IMR-90 (cell line): ENCODE measurements around the gene ARMH3. TPM values are rescaled to one million over a fixed set of nuclear protein-coding genes. Genes with fewer than 3 reads are reported as not detected.

ENCODE experiments used
- ATAC-seq: fragments of 200-7000 bp; cut with Tn5 transposase; 2 replicates; pipeline ENCODE4 v1.9.1; 2020; ENCODE audit warnings: low read depth, mild to moderate bottlenecking, moderate library complexity
- BruUV-seq: library from RNA; stranded (reverse); fragments of 400-500 nt; replicated peaks from 2 replicates; lab custom pipeline; 2021; lab: Mats Ljungman, UMichigan
- CTCF ChIA-PET: fragments of 300-600 bp; formaldehyde crosslinking; extraction: SDS; loops from one replicate; lab custom pipeline; 2021; ENCODE audit warnings: antibody characterized with exemption; lab: Yijun Ruan, JAX
- POLR2A ChIA-PET: fragments of 300-600 bp; sonication (Branson Sonifier 250); formaldehyde crosslinking; loops from one replicate; lab custom pipeline; 2022; ENCODE audit warnings: antibody characterized with exemption; ENCODE audit not compliant: unreplicated experiment; lab: Charles Lee
- DNase-seq: peaks from one replicate; pipeline ENCODE4 v3.0.0; 2013
- H2AFZ ChIP-seq: replicated peaks from 2 replicates; pipeline ENCODE3; 2013; ENCODE audit warnings: low read length, mild to moderate bottlenecking; ENCODE audit not compliant: poor library complexity
- H2AK5ac ChIP-seq: 2 replicates; pipeline ENCODE4 v1.6.1; 2013; ENCODE audit warnings: low read depth, low read length, inconsistent platforms
- H2AK9ac ChIP-seq: replicated peaks from 2 replicates; pipeline ENCODE3; 2013; ENCODE audit warnings: mild to moderate bottlenecking, low read depth, low read length, moderate library complexity; ENCODE audit not compliant: poor library complexity
- H2BK120ac ChIP-seq: 2 replicates; pipeline ENCODE4 v1.6.1; 2013; ENCODE audit warnings: low read depth, low read length, inconsistent platforms
- H2BK15ac ChIP-seq: 3 replicates; pipeline ENCODE4 v1.6.1; 2013; ENCODE audit warnings: low read depth, low read length, inconsistent platforms
- H2BK20ac ChIP-seq: 2 replicates; pipeline ENCODE4 v1.6.1; 2013; ENCODE audit warnings: low read depth, mild to moderate bottlenecking, inconsistent platforms, low read length, moderate library complexity
- H2BK5ac ChIP-seq: 2 replicates; pipeline ENCODE4 v1.6.1; 2013; ENCODE audit warnings: mild to moderate bottlenecking, low read depth, low read length, inconsistent platforms; ENCODE audit not compliant: poor library complexity, severe bottlenecking
- H3K14ac ChIP-seq: replicated peaks from 2 replicates; pipeline ENCODE4 v1.6.1; 2013; ENCODE audit warnings: low read depth, low read length, inconsistent platforms
- H3K18ac ChIP-seq: 2 replicates; pipeline ENCODE4 v1.6.1; 2013; ENCODE audit warnings: low read depth, low read length, control low read depth
- H3K23ac ChIP-seq: 2 replicates; pipeline ENCODE4 v1.6.1; 2013; ENCODE audit warnings: low read depth, low read length, inconsistent platforms
- H3K27ac ChIP-seq: 2 replicates; pipeline ENCODE4 v1.5.1; 2013; ENCODE audit warnings: mild to moderate bottlenecking, control low read depth, low read length; ENCODE audit not compliant: insufficient read depth
- H3K27me3 ChIP-seq: 2 replicates; pipeline ENCODE4 v1.6.1; 2013; ENCODE audit warnings: low read length; ENCODE audit not compliant: control insufficient read depth, insufficient read depth
- H3K36me3 ChIP-seq: 2 replicates; pipeline ENCODE4 v1.6.1; 2013; ENCODE audit warnings: low read length, mixed read lengths; ENCODE audit not compliant: control insufficient read depth, insufficient read depth
- H3K4ac ChIP-seq: 2 replicates; pipeline ENCODE4 v1.6.1; 2013; ENCODE audit warnings: low read depth, low read length, inconsistent platforms
- H3K4me1 ChIP-seq: 2 replicates; pipeline ENCODE4 v1.6.1; 2013; ENCODE audit warnings: low read length, mixed read lengths; ENCODE audit not compliant: control insufficient read depth, insufficient read depth
- H3K4me2 ChIP-seq: 2 replicates; pipeline ENCODE4 v1.6.1; 2013; ENCODE audit warnings: low read depth, mild to moderate bottlenecking, control low read depth, low read length, moderate library complexity
- H3K4me3 ChIP-seq: 2 replicates; pipeline ENCODE4 v1.5.1; 2013; ENCODE audit warnings: low read depth, mild to moderate bottlenecking, control low read depth, low read length, moderate library complexity; ENCODE audit not compliant: insufficient read depth
- H3K56ac ChIP-seq: 2 replicates; pipeline ENCODE4 v1.6.1; 2013; ENCODE audit warnings: low read length, inconsistent platforms; ENCODE audit not compliant: insufficient read depth; ENCODE audit errors: extremely low read depth
- H3K79me1 ChIP-seq, 2 experiments: 2 replicates each; pipeline ENCODE4 v1.6.1; 2013; ENCODE audit warnings: low read length in 2 of 2, inconsistent platforms in 1 of 2, low read depth in 1 of 2
- H3K9ac ChIP-seq: 2 replicates; pipeline ENCODE4 v1.6.1; 2013; ENCODE audit warnings: low read depth, low read length, control low read depth
- H3K9me1 ChIP-seq: 2 replicates; pipeline ENCODE4 v1.6.1; 2013; ENCODE audit warnings: low read length, inconsistent platforms; ENCODE audit not compliant: insufficient read depth
- H3K9me3 ChIP-seq: 2 replicates; pipeline ENCODE4 v1.6.1; 2013; ENCODE audit warnings: low read length; ENCODE audit not compliant: control insufficient read depth, insufficient read depth
- H4K20me1 ChIP-seq: 2 replicates; pipeline ENCODE4 v1.6.1; 2013; ENCODE audit warnings: low read length, inconsistent platforms; ENCODE audit not compliant: insufficient read depth
- H4K5ac ChIP-seq: 2 replicates; pipeline ENCODE4 v1.6.1; 2013; ENCODE audit warnings: mild to moderate bottlenecking, low read depth, low read length, control low read depth
- H4K8ac ChIP-seq, 2 experiments: 2 replicates each; pipeline ENCODE4 v1.6.1; 2013; ENCODE audit warnings: low read depth in 2 of 2, low read length in 2 of 2, control low read depth in 1 of 2, inconsistent platforms in 1 of 2
- H4K91ac ChIP-seq: 2 replicates; pipeline ENCODE4 v1.6.1; 2013; ENCODE audit warnings: low read depth, low read length, inconsistent platforms; ENCODE audit not compliant: insufficient read depth
- BHLHE40 ChIP-seq: fragments of 150-350 bp; IDR thresholded peaks from 2 replicates; pipeline ENCODE4 v1.6.1; 2016; ENCODE audit warnings: mild to moderate bottlenecking, low read depth, low read length
- CEBPB ChIP-seq: IDR thresholded peaks from 2 replicates; pipeline ENCODE4 v1.6.1; 2012; ENCODE audit warnings: low read depth, low read length, improper control_type of control experiment
- CHD1 ChIP-seq: IDR thresholded peaks from 2 replicates; pipeline ENCODE4 v1.6.1; 2012; ENCODE audit warnings: low read depth, low read length, improper control_type of control experiment
- FOS ChIP-seq: fragments of 150-350 bp; IDR thresholded peaks from 2 replicates; pipeline ENCODE4 v1.6.1; 2016; ENCODE audit warnings: low read depth, low read length
- MAFK ChIP-seq: IDR thresholded peaks from 2 replicates; pipeline ENCODE4 v1.6.1; 2012; ENCODE audit warnings: low read depth, low read length, improper control_type of control experiment
- MAZ ChIP-seq: IDR thresholded peaks from 2 replicates; pipeline ENCODE4 v1.6.1; 2012; ENCODE audit warnings: low read depth, mild to moderate bottlenecking, low read length, improper control_type of control experiment, moderate library complexity, borderline replicate concordance
- MXI1 ChIP-seq: IDR thresholded peaks from 2 replicates; pipeline ENCODE4 v1.6.1; 2012; ENCODE audit warnings: low read depth, mild to moderate bottlenecking, low read length, moderate library complexity, borderline replicate concordance
- NFE2L2 ChIP-seq: fragments of 150-350 bp; IDR thresholded peaks from 2 replicates; pipeline ENCODE4 v1.6.1; 2016; ENCODE audit warnings: low read depth, mild to moderate bottlenecking, low read length
- POLR2A ChIP-seq: IDR thresholded peaks from 2 replicates; pipeline ENCODE4 v1.6.1; 2012; ENCODE audit warnings: mild to moderate bottlenecking, low read depth, low read length
- RAD21 ChIP-seq: IDR thresholded peaks from 2 replicates; pipeline ENCODE4 v1.6.1; 2012; ENCODE audit warnings: low read length, improper control_type of control experiment
- RCOR1 ChIP-seq: IDR thresholded peaks from 2 replicates; pipeline ENCODE4 v1.6.1; 2012; ENCODE audit warnings: mild to moderate bottlenecking, low read length, improper control_type of control experiment; ENCODE audit not compliant: insufficient replicate concordance
- RFX5 ChIP-seq: IDR thresholded peaks from 2 replicates; pipeline ENCODE4 v1.8.0; 2012; ENCODE audit warnings: low read depth, mild to moderate bottlenecking, low read length, moderate library complexity
- SMC3 ChIP-seq: fragments of 150-350 bp; IDR thresholded peaks from 2 replicates; pipeline ENCODE4 v1.6.1; 2016; ENCODE audit warnings: low read depth, mild to moderate bottlenecking, antibody characterized with exemption, low read length, moderate library complexity
- WGBS, 2 experiments: methylation state at CpG; one replicate each; pipeline versions ENCODE4 v1.1.5 to v1.1.7; 2013; ENCODE audit warnings: missing lambda C conversion rate in 2 of 2; ENCODE audit not compliant: insufficient read length in 1 of 2; ENCODE audit errors: extremely low coverage in 2 of 2; 5-methylcytosine and 5-hydroxymethylcytosine counted together
- dilution Hi-C: fragments of 300-500 bp; cut with HindIII; formaldehyde crosslinking; loops from one replicate; pipeline ENCODE4 v1.14.3; 2018; ENCODE audit warnings: low sequenced_read_pairs; ENCODE audit not compliant: unreplicated experiment
- in situ Hi-C: fragments of 300-500 bp; cut with MboI; formaldehyde crosslinking; loops from 3 replicates; pipeline ENCODE4 v1.14.3; 2019; ENCODE audit warnings: low sequenced_read_pairs, inconsistent platforms, mixed read lengths
- intact Hi-C: fragments of 100-400 bp; cut with micrococcal nuclease; formaldehyde crosslinking; loops from 2 replicates; pipeline ENCODE4 v1.10.0; 2022
- polyA plus RNA-seq, 3 experiments: library from polyadenylated mRNA; depleted of rRNA; stranded (reverse); fragments of >200 nt; gene quantifications; 2 replicates each; pipeline ENCODE4 v1.2.3, GENCODE V29; 2012; ENCODE audit warnings: low replicate concordance in 1 of 3
- total RNA-seq: library from RNA; depleted of rRNA; stranded (reverse); fragments of >200 nt; gene quantifications from 2 replicates; pipeline ENCODE4 v1.2.3, GENCODE V29; 2012
- TF ChIP-seq, protein P1 (sequence below): fragments of 150-350 bp; IDR thresholded peaks from 2 replicates; pipeline ENCODE4 v1.6.1; 2017; ENCODE audit warnings: mild to moderate bottlenecking, antibody characterized with exemption, low read length, low read depth
- TF ChIP-seq, protein P2 (sequence below): conservative IDR thresholded peaks from 2 replicates; pipeline ENCODE4 v1.5.1; 2012; ENCODE audit warnings: mild to moderate bottlenecking, low read depth, low read length, improper control_type of control experiment
- TF ChIP-seq, protein P3 (sequence below): fragments of 150-350 bp; IDR thresholded peaks from 2 replicates; pipeline ENCODE4 v1.6.1; 2016; ENCODE audit warnings: low read depth, mild to moderate bottlenecking, low read length, moderate library complexity, borderline replicate concordance

The ARMH3 gene
- total and polyA plus RNA-seq, 2 of the 4 experiments (the other 2 are of a cell fraction): 12.1 to 13.1 TPM

DNA sequence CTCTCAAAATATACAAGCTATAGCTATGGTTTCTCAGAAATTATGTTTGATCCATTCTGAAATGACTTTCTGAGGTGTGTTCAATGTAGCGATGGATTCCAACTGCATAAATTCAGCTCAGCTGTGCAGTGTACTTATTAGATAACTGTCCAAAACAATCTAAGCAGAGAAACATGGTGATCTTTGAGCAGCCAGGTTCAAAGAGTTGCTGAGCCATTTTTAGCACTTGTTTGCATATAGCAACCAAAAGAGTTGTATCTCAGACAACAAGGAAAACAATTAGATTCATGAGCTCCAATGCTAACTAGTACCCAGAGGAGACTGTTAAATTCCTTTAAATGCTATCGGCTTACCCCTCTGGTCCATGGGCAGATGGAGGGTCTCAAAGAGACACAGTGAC is 196.4 kb downstream of the ARMH3 start:
- intact Hi-C loops: no loop called here

More for the DNA sequence above, 196.4 kb downstream of the ARMH3 start:
- no TSS peak for BruUV-seq
- Histone ChIP-seq H3K27ac (no peak overlapping the region), H3K14ac (no peak overlapping the region), H3K27me3 (no peaks in the 10 kb centered on the region), H3K4me1 (0 out of 2 replicates have a peak, but pooled peaks cover 2% of the 10 kb centered on the region), H4K20me1 (no peaks in the 10 kb centered on the region), H3K56ac (no peak overlapping the region), H4K91ac (no peak overlapping the region), H2BK5ac (no peak overlapping the region), H2AFZ (no peak overlapping the region), H3K4me2 (no peak overlapping the region), H4K5ac (no peak overlapping the region), H3K9me1 (peaks cover 3% of the 10 kb centered on the region; the same call in 1 of the 2 replicates), H3K23ac (no peak overlapping the region), H3K4ac (no peak overlapping the region), H3K9me3 (0 out of 2 replicates have a peak, but pooled peaks cover 2% of the 10 kb centered on the region), H2AK5ac (no peak overlapping the region), H3K4me3 (no peak overlapping the region), H2BK20ac (no peak overlapping the region), H3K79me1 (peaks cover 6 to 15% of the 10 kb centered on the region in 2 experiments), H3K9ac (no peak overlapping the region), H2AK9ac (no peak overlapping the region), H2BK15ac (no peak overlapping the region), H3K36me3 (0 out of 2 replicates have a peak, but pooled peaks cover 1% of the 10 kb centered on the region), H4K8ac (no peak overlapping the region), H3K18ac (no peak overlapping the region), H2BK120ac (no peak overlapping the region)
- in situ Hi-C loops (no loop called here), dilution Hi-C loops (no loop called here)
- ChIA-PET CTCF (interaction anchor here (0.6 to 1.4 kb wide), 4 partner anchors 11 to 23 kb away, joined by 4 to 5 read pairs (median 4); no protein-coding TSS in a partner anchor), POLR2A (no interaction called here)
- no CpG with 5 or more reads among the region's 2 CpGs for WGBS, 2 experiments
- DNase-seq (no peak), ATAC-seq (no peak)
- TF ChIP-seq RAD21 (no peak), FOS (no peak), POLR2A (no peak), MAZ (no peak), RFX5 (no peak), BHLHE40 (no peak), NFE2L2 (no peak), CEBPB (no peak), SMC3 (no peak), MAFK (no peak), CHD1 (no peak), RCOR1 (no peak), MXI1 (no peak)
- TF ChIP-seq, protein P1, sequence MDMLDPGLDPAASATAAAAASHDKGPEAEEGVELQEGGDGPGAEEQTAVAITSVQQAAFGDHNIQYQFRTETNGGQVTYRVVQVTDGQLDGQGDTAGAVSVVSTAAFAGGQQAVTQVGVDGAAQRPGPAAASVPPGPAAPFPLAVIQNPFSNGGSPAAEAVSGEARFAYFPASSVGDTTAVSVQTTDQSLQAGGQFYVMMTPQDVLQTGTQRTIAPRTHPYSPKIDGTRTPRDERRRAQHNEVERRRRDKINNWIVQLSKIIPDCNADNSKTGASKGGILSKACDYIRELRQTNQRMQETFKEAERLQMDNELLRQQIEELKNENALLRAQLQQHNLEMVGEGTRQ: no peak
- TF ChIP-seq, protein P2, sequence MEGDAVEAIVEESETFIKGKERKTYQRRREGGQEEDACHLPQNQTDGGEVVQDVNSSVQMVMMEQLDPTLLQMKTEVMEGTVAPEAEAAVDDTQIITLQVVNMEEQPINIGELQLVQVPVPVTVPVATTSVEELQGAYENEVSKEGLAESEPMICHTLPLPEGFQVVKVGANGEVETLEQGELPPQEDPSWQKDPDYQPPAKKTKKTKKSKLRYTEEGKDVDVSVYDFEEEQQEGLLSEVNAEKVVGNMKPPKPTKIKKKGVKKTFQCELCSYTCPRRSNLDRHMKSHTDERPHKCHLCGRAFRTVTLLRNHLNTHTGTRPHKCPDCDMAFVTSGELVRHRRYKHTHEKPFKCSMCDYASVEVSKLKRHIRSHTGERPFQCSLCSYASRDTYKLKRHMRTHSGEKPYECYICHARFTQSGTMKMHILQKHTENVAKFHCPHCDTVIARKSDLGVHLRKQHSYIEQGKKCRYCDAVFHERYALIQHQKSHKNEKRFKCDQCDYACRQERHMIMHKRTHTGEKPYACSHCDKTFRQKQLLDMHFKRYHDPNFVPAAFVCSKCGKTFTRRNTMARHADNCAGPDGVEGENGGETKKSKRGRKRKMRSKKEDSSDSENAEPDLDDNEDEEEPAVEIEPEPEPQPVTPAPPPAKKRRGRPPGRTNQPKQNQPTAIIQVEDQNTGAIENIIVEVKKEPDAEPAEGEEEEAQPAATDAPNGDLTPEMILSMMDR: no peak
- TF ChIP-seq, protein P3, sequence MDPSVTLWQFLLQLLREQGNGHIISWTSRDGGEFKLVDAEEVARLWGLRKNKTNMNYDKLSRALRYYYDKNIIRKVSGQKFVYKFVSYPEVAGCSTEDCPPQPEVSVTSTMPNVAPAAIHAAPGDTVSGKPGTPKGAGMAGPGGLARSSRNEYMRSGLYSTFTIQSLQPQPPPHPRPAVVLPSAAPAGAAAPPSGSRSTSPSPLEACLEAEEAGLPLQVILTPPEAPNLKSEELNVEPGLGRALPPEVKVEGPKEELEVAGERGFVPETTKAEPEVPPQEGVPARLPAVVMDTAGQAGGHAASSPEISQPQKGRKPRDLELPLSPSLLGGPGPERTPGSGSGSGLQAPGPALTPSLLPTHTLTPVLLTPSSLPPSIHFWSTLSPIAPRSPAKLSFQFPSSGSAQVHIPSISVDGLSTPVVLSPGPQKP: no peak
